ENCODE results near the gene TMEM108. TPM values are rescaled to one million over a fixed set of nuclear protein-coding genes. Genes with fewer than 3 reads are reported as not detected.

The TMEM108 gene
- total RNA-seq, 4 donors from 2014 or later, result 2.6 to 9.2 (median 4.6) TPM

- DNase-seq, result no peak
- no peak overlapping the region for H3K4me3 ChIP-seq (replicated peaks in 1 of 3)
- 100% methylated on average over 1 of the region's 1 CpG for WGBS, 2 donors
- no peaks in the 10 kb centered on the region for H3K36me3 ChIP-seq
- H3K4me1 ChIP-seq, result no peaks in the 10 kb centered on the region
- H3K27me3 ChIP-seq, result no peaks in the 10 kb centered on the region
- intact Hi-C loops (cut with DNase I), result no loop called here
- no peak for TF ChIP-seq CTCF (IDR thresholded peaks at IDR 0.05)
- TF ChIP-seq POLR2A (IDR thresholded peaks at IDR 0.05), result no peak
- H3K27ac ChIP-seq, result no peak overlapping the region
- no peaks in the 10 kb centered on the region for H3K9me3 ChIP-seq
These were observed 151.7 kb downstream of the TMEM108 start for GRCh38 chr3:133189893-133190292.

- Histone ChIP-seq H3K27me3 (no peaks in the 10 kb centered on the region), H3K27ac (no peak overlapping the region), H3K4me3 (replicated peaks in 1 of 3) (no peak overlapping the region), H3K4me1 (no peaks in the 10 kb centered on the region), H3K36me3 (no peaks in the 10 kb centered on the region), H3K9me3 (no peaks in the 10 kb centered on the region)
- no peak for TF ChIP-seq POLR2A (IDR thresholded peaks at IDR 0.05)
- TF ChIP-seq CTCF (IDR thresholded peaks at IDR 0.05), result no peak
- intact Hi-C loops (cut with DNase I), result no loop called here
- 82 to 94% methylated on average over 2 of the region's 2 CpGs for WGBS, 2 donors
- DNase-seq, result no peak
These were observed 153.6 kb downstream of the TMEM108 start for GRCh38 chr3:133191818-133192217.

- intact Hi-C loops (cut with DNase I), result no loop called here
- TF ChIP-seq POLR2A (IDR thresholded peaks at IDR 0.05) (no peak), CTCF (IDR thresholded peaks at IDR 0.05) (no peak)
- H3K27me3 ChIP-seq, result no peaks in the 10 kb centered on the region
- no peak overlapping the region for H3K4me3 ChIP-seq (replicated peaks in 1 of 3)
- no peaks in the 10 kb centered on the region for H3K36me3 ChIP-seq
- WGBS, 2 donors, result 92% methylated on average over 9 of the region's 9 CpGs
- no peak overlapping the region for H3K27ac ChIP-seq
- H3K4me1 ChIP-seq, result no peaks in the 10 kb centered on the region
- H3K9me3 ChIP-seq, result no peaks in the 10 kb centered on the region
- no peak for DNase-seq
These were observed 154.3 kb downstream of the TMEM108 start for GRCh38 chr3:133192363-133192945.

GRCh38 chr3:133192967-133193366 is 154.8 kb downstream of the TMEM108 start:
- Histone ChIP-seq H3K9me3 (no peaks in the 10 kb centered on the region), H3K4me1 (no peaks in the 10 kb centered on the region), H3K4me3 (replicated peaks in 1 of 3) (no peak overlapping the region), H3K36me3 (no peaks in the 10 kb centered on the region), H3K27me3 (no peaks in the 10 kb centered on the region), H3K27ac (no peak overlapping the region)
- TF ChIP-seq POLR2A (IDR thresholded peaks at IDR 0.05), result no peak
- TF ChIP-seq CTCF (IDR thresholded peaks at IDR 0.05), result no peak
- DNase-seq, result no peak
- intact Hi-C loops (cut with DNase I), result no loop called here

GRCh38 chr3:133196527-133196926 is 158.3 kb downstream of the TMEM108 start:
- TF ChIP-seq CTCF (IDR thresholded peaks at IDR 0.05) (no peak), POLR2A (IDR thresholded peaks at IDR 0.05) (no peak)
- DNase-seq, result no peak
- H3K36me3 ChIP-seq, result no peaks in the 10 kb centered on the region
- H3K9me3 ChIP-seq, result no peaks in the 10 kb centered on the region
- intact Hi-C loops (cut with DNase I), result no loop called here
- no peaks in the 10 kb centered on the region for H3K4me1 ChIP-seq
- H3K27ac ChIP-seq, result no peak overlapping the region
- no peak overlapping the region for H3K4me3 ChIP-seq (replicated peaks in 1 of 3)
- 62 to 97% methylated on average over 3 of the region's 3 CpGs for WGBS, 2 donors
- no peaks in the 10 kb centered on the region for H3K27me3 ChIP-seq

Measured in thyroid gland (tissue), 4 donors.